ENCODE data around the gene GPR27. TPM values are rescaled to one million over a fixed set of nuclear protein-coding genes. Genes with fewer than 3 reads are reported as not detected.
A peak's percentile ranks its signal among the peaks of the same experiment; 100 is the strongest.

GPR27 gene
- total and polyA plus RNA-seq, 12 donors = 0.26 to 10.0 (median 5.5) TPM

- Histone ChIP-seq H3K4me1 (peaks cover 0 to 43% (median 9%) of the 10 kb centered on the region in 9 donors), H3K36me3 (peaks cover 0 to 41% (median 0%) of the 10 kb centered on the region in 9 donors), H3K4me3 (no peak overlapping the region), H3K27me3 (no peaks in the 10 kb centered on the region), H3K9me3 (no peaks in the 10 kb centered on the region), H3K27ac (no peak overlapping the region)
- ATAC-seq (no peak), DNase-seq (no peak)
- 93 to 94% methylated on average over 5 of the region's 5 CpGs for WGBS, 2 donors
- TF ChIP-seq CTCF (IDR thresholded peaks at IDR 0.05) = no peak
- intact Hi-C loops (cut with DNase I) = no loop called here
These were observed 46.1 kb upstream of the GPR27 start for GRCh38 chr3:71707595-71707994.

GRCh38 chr3:71708476-71709105 lies 45.1 kb upstream of the GPR27 start:
- intact Hi-C loops (cut with DNase I) = no loop called here
- Histone ChIP-seq H3K27ac (no peak overlapping the region), H3K4me1 (peaks cover 0 to 33% (median 3%) of the 10 kb centered on the region in 9 donors), H3K27me3 (no peaks in the 10 kb centered on the region), H3K4me3 (no peak overlapping the region), H3K9me3 (no peaks in the 10 kb centered on the region), H3K36me3 (peaks cover 0 to 41% (median 0%) of the 10 kb centered on the region in 9 donors)
- ATAC-seq = peak in 7 of 8 donors; percentile 43 to 81 (median 65)
- WGBS, 2 donors = 58 to 69% methylated on average over 7 of the region's 7 CpGs
- TF ChIP-seq CTCF (IDR thresholded peaks at IDR 0.05) = no peak
- DNase-seq = no peak

GRCh38 chr3:71709908-71710511 lies 43.6 kb upstream of the GPR27 start:
- H3K9me3 ChIP-seq = no peaks in the 10 kb centered on the region
- H3K27me3 ChIP-seq = no peaks in the 10 kb centered on the region
- no peak for TF ChIP-seq CTCF (IDR thresholded peaks at IDR 0.05)
- H3K4me1 ChIP-seq = peaks cover 0 to 35% (median 2%) of the 10 kb centered on the region in 9 donors
- ATAC-seq = peak in 1 of 8 donors; percentile 34
- H3K4me3 ChIP-seq = no peak overlapping the region
- 91% methylated on average over 9 of the region's 9 CpGs for WGBS, 2 donors
- DNase-seq = no peak
- intact Hi-C loops (cut with DNase I) = loop anchor here in 6 of 10 donors (5.0 to 10.0 kb wide), 4 partner anchors 552 to 1375 kb away; no protein-coding TSS in a partner anchor
- H3K36me3 ChIP-seq = peaks cover 0 to 41% (median 0%) of the 10 kb centered on the region in 9 donors
- no peak overlapping the region for H3K27ac ChIP-seq

DNA sequence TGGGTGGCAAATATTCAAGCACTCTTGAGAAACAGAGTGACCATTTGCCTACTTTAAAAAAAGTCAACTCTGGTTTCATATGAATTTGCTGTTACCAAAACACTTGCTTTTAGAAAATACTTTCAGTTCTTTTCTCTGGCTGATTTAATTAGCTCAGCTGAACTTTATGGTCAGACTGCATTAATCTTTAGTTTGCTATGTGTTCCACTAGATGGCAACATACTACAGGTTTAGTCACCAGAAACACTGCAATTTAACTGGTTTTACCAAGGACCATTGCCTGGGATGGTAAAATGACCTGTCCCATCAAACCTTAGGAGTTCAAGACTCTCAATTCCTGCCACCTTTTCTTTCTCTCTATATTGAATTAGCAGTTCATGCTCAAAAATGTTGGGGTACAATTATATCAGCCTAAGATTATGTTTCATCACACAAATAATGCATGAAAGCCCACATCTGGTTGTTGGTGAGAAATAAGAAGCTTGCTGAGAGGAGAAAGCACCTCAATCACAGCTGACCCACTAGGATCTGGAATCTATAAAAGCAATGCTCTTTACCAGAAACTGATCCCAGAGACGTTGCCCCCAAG lies 42.7 kb upstream of the GPR27 start:
- peak in 6 of 8 donors; percentile 43 to 70 (median 60) for ATAC-seq
- intact Hi-C loops (cut with DNase I) = loop anchor here in 6 of 10 donors (5.0 to 10.0 kb wide), 4 partner anchors 551 to 1374 kb away; no protein-coding TSS in a partner anchor

More for the DNA sequence above, 42.7 kb upstream of the GPR27 start:
- H3K9me3 ChIP-seq = no peaks in the 10 kb centered on the region
- no peak overlapping the region for H3K4me3 ChIP-seq
- peak; percentile 30 to 74 (median 64) for TF ChIP-seq CTCF (IDR thresholded peaks at IDR 0.05)
- no peaks in the 10 kb centered on the region for H3K27me3 ChIP-seq
- peaks cover 0 to 36% (median 0%) of the 10 kb centered on the region in 9 donors for H3K36me3 ChIP-seq
- no peak for DNase-seq
- peaks cover 0 to 42% (median 4%) of the 10 kb centered on the region in 9 donors for H3K4me1 ChIP-seq
- no peak overlapping the region for H3K27ac ChIP-seq
- WGBS, 2 donors = 23 to 38% methylated on average over 1 of the region's 1 CpG

Measured in heart right ventricle (tissue), 16 donors.